ENCODE measurements around the gene ZDHHC14. TPM values are rescaled to one million over a fixed set of nuclear protein-coding genes. Genes with fewer than 3 reads are reported as not detected.

ZDHHC14 gene
- total RNA-seq, 1 experiment from 2014 or later, result 1.7 TPM

DNA sequence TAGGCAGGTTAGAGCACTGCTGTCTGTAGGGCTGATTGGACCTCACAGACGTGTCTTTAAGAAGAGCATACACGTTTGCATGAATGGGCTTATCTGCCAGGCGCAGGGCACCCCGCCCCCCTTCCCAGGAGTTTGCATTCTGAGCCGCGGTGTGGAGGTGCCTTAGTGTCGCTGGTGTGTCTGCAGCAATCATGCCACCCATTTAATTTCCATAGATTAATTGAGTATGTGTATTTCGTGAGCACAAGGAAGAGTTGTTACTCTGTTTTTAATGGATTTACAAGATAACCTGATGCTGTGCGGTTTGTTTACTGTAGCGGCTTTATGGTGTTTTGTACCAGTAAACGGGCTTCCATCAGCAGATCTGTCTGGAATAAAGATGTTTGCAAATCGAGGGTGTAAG is 107.7 kb downstream of the ZDHHC14 start:
- Histone ChIP-seq H2BK15ac (ENCODE audit: low read depth, low read length) (no peak overlapping the region), H3K9me3 (ENCODE audit: control insufficient read depth, low read depth, low read length) (no peaks in the 10 kb centered on the region), H3K27me3 (ENCODE audit: insufficient read depth, low read length) (no peaks in the 10 kb centered on the region), H3K79me1 (ENCODE audit: insufficient read depth, low read depth, low read length, poor library complexity, severe bottlenecking) (no peaks in the 10 kb centered on the region), H4K91ac (ENCODE audit: insufficient read length, low read depth, low read length) (no peak overlapping the region), H3K18ac (ENCODE audit: insufficient read length, low read depth, low read length) (no peak overlapping the region), H2BK5ac (ENCODE audit: insufficient read length, low read length) (no peak overlapping the region), H3K56ac (ENCODE audit: insufficient read length, low read depth, low read length) (no peak overlapping the region), H3K14ac (ENCODE audit: insufficient read depth, low read length) (no peak overlapping the region), H2AFZ (ENCODE audit: low read length) (no peak overlapping the region), H4K20me1 (ENCODE audit: control insufficient read depth, insufficient read depth, insufficient read length) (no peaks in the 10 kb centered on the region), H3K27ac (ENCODE audit: insufficient read length, low read depth, low read length) (no peak overlapping the region), H2BK120ac (ENCODE audit: low read depth, low read length, poor library complexity, severe bottlenecking) (no peak overlapping the region), H3K79me2 (ENCODE audit: insufficient read depth, low read length) (no peaks in the 10 kb centered on the region), H2BK20ac (ENCODE audit: low read depth, low read length, poor library complexity, severe bottlenecking) (no peak overlapping the region), H4K8ac (replicated peaks; ENCODE audit: insufficient read length, low read depth, low read length) (no peak overlapping the region), H3K23me2 (ENCODE audit: insufficient read length, low read depth, low read length, poor library complexity, severe bottlenecking) (no peaks in the 10 kb centered on the region), H3T11ph (ENCODE audit: low read length) (no peak overlapping the region), H3K4ac (ENCODE audit: low read depth, low read length) (no peak overlapping the region), H3K23ac (ENCODE audit: insufficient read length, low read depth, low read length) (no peak overlapping the region), H3K9ac (ENCODE audit: extremely low read depth, insufficient read length, low read length) (no peak overlapping the region), H3K4me2 (ENCODE audit: insufficient read depth, insufficient read length, low read length) (no peak overlapping the region), H2BK12ac (ENCODE audit: insufficient read length, low read depth, low read length) (no peak overlapping the region), H4K5ac (ENCODE audit: insufficient read length, low read depth, low read length) (no peak overlapping the region), H2AK5ac (ENCODE audit: insufficient read length, low read length) (no peak overlapping the region), H3K4me1 (ENCODE audit: insufficient read depth, low read length) (peaks cover 5% of the 10 kb centered on the region)
- TF ChIP-seq, protein P1, sequence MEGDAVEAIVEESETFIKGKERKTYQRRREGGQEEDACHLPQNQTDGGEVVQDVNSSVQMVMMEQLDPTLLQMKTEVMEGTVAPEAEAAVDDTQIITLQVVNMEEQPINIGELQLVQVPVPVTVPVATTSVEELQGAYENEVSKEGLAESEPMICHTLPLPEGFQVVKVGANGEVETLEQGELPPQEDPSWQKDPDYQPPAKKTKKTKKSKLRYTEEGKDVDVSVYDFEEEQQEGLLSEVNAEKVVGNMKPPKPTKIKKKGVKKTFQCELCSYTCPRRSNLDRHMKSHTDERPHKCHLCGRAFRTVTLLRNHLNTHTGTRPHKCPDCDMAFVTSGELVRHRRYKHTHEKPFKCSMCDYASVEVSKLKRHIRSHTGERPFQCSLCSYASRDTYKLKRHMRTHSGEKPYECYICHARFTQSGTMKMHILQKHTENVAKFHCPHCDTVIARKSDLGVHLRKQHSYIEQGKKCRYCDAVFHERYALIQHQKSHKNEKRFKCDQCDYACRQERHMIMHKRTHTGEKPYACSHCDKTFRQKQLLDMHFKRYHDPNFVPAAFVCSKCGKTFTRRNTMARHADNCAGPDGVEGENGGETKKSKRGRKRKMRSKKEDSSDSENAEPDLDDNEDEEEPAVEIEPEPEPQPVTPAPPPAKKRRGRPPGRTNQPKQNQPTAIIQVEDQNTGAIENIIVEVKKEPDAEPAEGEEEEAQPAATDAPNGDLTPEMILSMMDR (conservative IDR thresholded peaks at IDR 0.05), result no peak
- no peaks in the 10 kb centered on the region; a peak in 1 of 7 replicates for H3K36me3 Mint-ChIP-seq (ENCODE audit: insufficient read depth in 1 of 3, low read depth in 3 of 3)
- peaks cover 2 to 3% of the 10 kb centered on the region in 2 experiments; a peak in 3 of 5 replicates for H3K9me3 Mint-ChIP-seq
- H3K4me1 Mint-ChIP-seq, result peaks cover 20 to 28% of the 10 kb centered on the region in 2 experiments
- H3K27me3 Mint-ChIP-seq (ENCODE audit: low read depth), result no peaks in the 10 kb centered on the region; the same call in 1 of the 2 replicates
- no peak overlapping the region for H3K4me3 Mint-ChIP-seq
- H3K27ac Mint-ChIP-seq, result no peak overlapping the region
- DNase-seq, result no peak
- WGBS (ENCODE audit: extremely low coverage, insufficient read length, low lambda C conversion rate), result no CpG with 5 or more reads among the region's 12 CpGs

Measured in H9 (cell line).